ENCODE measurements around the gene ELOVL4.

The ELOVL4 gene

GRCh38 chr6:79922018-79922417 is 25.3 kb downstream of the ELOVL4 start:
- FAIRE-seq (peak; percentile 35), DNase-seq (ENCODE audit: insufficient read length, low spot score) (no peak)
- no peak for TF ChIP-seq CTCF (IDR thresholded peaks at IDR 0.05; ENCODE audit: insufficient read depth, missing control alignments)

- DNase-seq (ENCODE audit: insufficient read length, low spot score): no peak
- FAIRE-seq: peak; percentile 71
- no peak for TF ChIP-seq CTCF (IDR thresholded peaks at IDR 0.05; ENCODE audit: insufficient read depth, missing control alignments)
Observed at GRCh38 chr6:79913369-79913768, 34.0 kb downstream of the ELOVL4 start.

GRCh38 chr6:79911992-79912391 is 35.4 kb downstream of the ELOVL4 start:
- DNase-seq (ENCODE audit: insufficient read length, low spot score) (no peak), FAIRE-seq (no peak)
- no peak for TF ChIP-seq CTCF (IDR thresholded peaks at IDR 0.05; ENCODE audit: insufficient read depth, missing control alignments)

GRCh38 chr6:79909517-79909916 is 37.8 kb downstream of the ELOVL4 start:
- DNase-seq (ENCODE audit: insufficient read length, low spot score): no peak
- TF ChIP-seq CTCF (IDR thresholded peaks at IDR 0.05; ENCODE audit: insufficient read depth, missing control alignments): no peak
- FAIRE-seq: no peak

GRCh38 chr6:79902046-79902445 is 45.3 kb downstream of the ELOVL4 start:
- FAIRE-seq (no peak), DNase-seq (ENCODE audit: insufficient read length, low spot score) (no peak)

GRCh38 chr6:79898076-79898475 is 49.3 kb downstream of the ELOVL4 start:
- no peak for FAIRE-seq
- TF ChIP-seq CTCF (IDR thresholded peaks at IDR 0.05; ENCODE audit: insufficient read depth, missing control alignments): no peak
- no peak for DNase-seq (ENCODE audit: insufficient read length, low spot score)

More at GRCh38 chr6:79902046-79902445, 45.3 kb downstream of the ELOVL4 start:
- no peak for TF ChIP-seq CTCF (IDR thresholded peaks at IDR 0.05; ENCODE audit: insufficient read depth, missing control alignments)

GRCh38 chr6:79896075-79896449 is 51.3 kb downstream of the ELOVL4 start:
- FAIRE-seq (no peak), DNase-seq (ENCODE audit: insufficient read length, low spot score) (no peak)
- no peak for TF ChIP-seq CTCF (IDR thresholded peaks at IDR 0.05; ENCODE audit: insufficient read depth, missing control alignments)
